ENCODE data around the gene UGT1A9. TPM values are rescaled to one million over a fixed set of nuclear protein-coding genes. Genes with fewer than 3 reads are reported as not detected.

Gene UGT1A9
- total RNA-seq, 1 experiment from 2014 or later, result not detected

DNA sequence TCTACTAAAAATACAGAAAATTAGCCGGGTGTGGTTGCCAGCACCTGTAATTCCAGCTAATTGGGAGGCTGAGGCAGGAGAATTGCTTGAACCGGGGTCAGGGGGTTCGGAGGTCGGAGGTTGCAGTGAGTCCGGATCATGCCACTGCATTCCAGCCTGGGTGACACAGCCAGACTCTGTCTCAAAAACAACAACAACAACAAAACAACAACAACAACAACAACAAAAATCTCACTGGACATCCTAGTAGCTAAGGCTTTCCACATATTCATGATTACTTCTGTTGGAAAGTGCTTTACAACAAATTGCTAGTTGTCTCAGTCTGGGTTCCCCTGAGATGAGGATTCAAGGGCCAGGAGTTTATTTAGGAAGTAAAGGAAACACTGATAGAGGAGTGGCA lies 102.2 kb downstream of the UGT1A9 start:
- Mint-ChIP-seq H3K27ac (ENCODE audit: low read depth, unreplicated experiment) (no peak overlapping the region), H3K36me3 (ENCODE audit: insufficient read depth, unreplicated experiment) (no peaks in the 10 kb centered on the region), H3K4me1 (ENCODE audit: insufficient read depth, unreplicated experiment) (no peaks in the 10 kb centered on the region), H3K27me3 (ENCODE audit: insufficient read depth, unreplicated experiment) (no peaks in the 10 kb centered on the region), H3K4me3 (ENCODE audit: unreplicated experiment) (no peak overlapping the region), H3K9me3 (ENCODE audit: unreplicated experiment) (peaks cover 19% of the 10 kb centered on the region)
- ChIA-PET CTCF (no interaction called here), POLR2A (no interaction called here)
- DNase-seq (ENCODE audit: unreplicated experiment), result no peak
- TF ChIP-seq, protein P1, sequence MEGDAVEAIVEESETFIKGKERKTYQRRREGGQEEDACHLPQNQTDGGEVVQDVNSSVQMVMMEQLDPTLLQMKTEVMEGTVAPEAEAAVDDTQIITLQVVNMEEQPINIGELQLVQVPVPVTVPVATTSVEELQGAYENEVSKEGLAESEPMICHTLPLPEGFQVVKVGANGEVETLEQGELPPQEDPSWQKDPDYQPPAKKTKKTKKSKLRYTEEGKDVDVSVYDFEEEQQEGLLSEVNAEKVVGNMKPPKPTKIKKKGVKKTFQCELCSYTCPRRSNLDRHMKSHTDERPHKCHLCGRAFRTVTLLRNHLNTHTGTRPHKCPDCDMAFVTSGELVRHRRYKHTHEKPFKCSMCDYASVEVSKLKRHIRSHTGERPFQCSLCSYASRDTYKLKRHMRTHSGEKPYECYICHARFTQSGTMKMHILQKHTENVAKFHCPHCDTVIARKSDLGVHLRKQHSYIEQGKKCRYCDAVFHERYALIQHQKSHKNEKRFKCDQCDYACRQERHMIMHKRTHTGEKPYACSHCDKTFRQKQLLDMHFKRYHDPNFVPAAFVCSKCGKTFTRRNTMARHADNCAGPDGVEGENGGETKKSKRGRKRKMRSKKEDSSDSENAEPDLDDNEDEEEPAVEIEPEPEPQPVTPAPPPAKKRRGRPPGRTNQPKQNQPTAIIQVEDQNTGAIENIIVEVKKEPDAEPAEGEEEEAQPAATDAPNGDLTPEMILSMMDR (IDR thresholded peaks at IDR 0.05; ENCODE audit: unreplicated experiment), result no peak
- intact Hi-C loops (cut with micrococcal nuclease), result no loop called here
- BruUV-seq (replicated peaks), result no TSS peak

DNA sequence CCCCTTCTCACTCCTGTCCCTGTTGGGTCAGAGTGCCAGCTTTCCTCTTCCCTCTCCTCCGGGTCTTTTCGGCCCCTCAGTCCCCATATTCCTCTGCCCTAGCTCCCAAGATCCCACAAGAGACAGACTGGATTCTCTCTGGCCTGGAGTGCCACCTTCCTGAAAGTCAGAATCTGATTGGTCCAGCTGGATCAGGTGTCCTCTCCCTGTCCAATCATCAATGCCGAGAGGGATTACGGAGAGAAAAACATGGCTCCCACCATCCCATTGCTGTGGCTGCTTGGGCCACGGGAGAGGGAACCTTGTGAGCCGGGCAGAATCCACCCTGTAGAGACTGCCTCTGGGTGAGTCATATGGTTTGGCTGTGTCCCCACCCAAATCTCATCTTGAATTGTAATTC lies 103.7 kb downstream of the UGT1A9 start:
- intact Hi-C loops (cut with micrococcal nuclease), result no loop called here
- no peaks in the 10 kb centered on the region for H3K36me3 Mint-ChIP-seq (ENCODE audit: insufficient read depth, unreplicated experiment)
- CTCF ChIA-PET, result no interaction called here
- H3K4me1 Mint-ChIP-seq (ENCODE audit: insufficient read depth, unreplicated experiment), result no peaks in the 10 kb centered on the region
- no peak overlapping the region for H3K4me3 Mint-ChIP-seq (ENCODE audit: unreplicated experiment)
- no peak overlapping the region for H3K27ac Mint-ChIP-seq (ENCODE audit: low read depth, unreplicated experiment)
- H3K27me3 Mint-ChIP-seq (ENCODE audit: insufficient read depth, unreplicated experiment), result no peaks in the 10 kb centered on the region
- TF ChIP-seq, protein P1 (IDR thresholded peaks at IDR 0.05; ENCODE audit: unreplicated experiment), result no peak
- POLR2A ChIA-PET, result no interaction called here
- BruUV-seq (replicated peaks), result no TSS peak
- peaks cover 19% of the 10 kb centered on the region for H3K9me3 Mint-ChIP-seq (ENCODE audit: unreplicated experiment)
- no peak for DNase-seq (ENCODE audit: unreplicated experiment)

DNA sequence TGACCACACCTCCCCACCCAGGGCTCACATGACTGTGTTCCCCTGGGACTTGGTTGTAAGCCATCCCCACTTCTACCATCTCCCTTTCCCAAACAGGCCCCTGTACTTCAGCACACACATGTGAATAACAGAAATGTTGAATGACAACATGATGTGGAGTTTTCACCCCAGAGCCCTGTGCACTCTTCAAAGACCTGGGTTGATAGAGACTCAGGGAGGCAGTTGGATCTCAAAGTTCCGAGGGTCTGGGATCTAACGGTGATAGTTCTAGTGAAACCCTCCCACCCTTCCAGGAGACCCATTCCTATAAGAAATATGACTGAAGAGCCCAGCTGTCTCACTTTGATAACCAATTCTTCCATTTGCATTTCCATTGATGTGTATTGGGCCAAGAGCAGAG lies 106.3 kb downstream of the UGT1A9 start, which contains the start of gene MROH2A:
Gene MROH2A, plus strand, starts transcription at position 301 of the 400 bp plus-strand sequence. CDS start 1,029 bp downstream, outside the sequence.
- no TSS peak for BruUV-seq (replicated peaks)
- peaks cover 31% of the 10 kb centered on the region for H3K9me3 Mint-ChIP-seq (ENCODE audit: unreplicated experiment)
- H3K36me3 Mint-ChIP-seq (ENCODE audit: insufficient read depth, unreplicated experiment), result no peaks in the 10 kb centered on the region
- TF ChIP-seq, protein P1 (IDR thresholded peaks at IDR 0.05; ENCODE audit: unreplicated experiment), result no peak
- H3K4me1 Mint-ChIP-seq (ENCODE audit: insufficient read depth, unreplicated experiment), result no peaks in the 10 kb centered on the region
- no peak for DNase-seq (ENCODE audit: unreplicated experiment)
- intact Hi-C loops (cut with micrococcal nuclease), result no loop called here
- H3K4me3 Mint-ChIP-seq (ENCODE audit: unreplicated experiment), result no peak within 1 kb of the TSS
- POLR2A ChIA-PET, result interaction anchor here (1.2 kb wide), 1 partner anchor 50 kb away, joined by 3 read pairs; no protein-coding TSS in a partner anchor
- H3K27ac Mint-ChIP-seq (ENCODE audit: low read depth, unreplicated experiment), result no peak within 1 kb of the TSS
- H3K27me3 Mint-ChIP-seq (ENCODE audit: insufficient read depth, unreplicated experiment), result no peaks in the 10 kb centered on the region
- CTCF ChIA-PET, result interaction anchor here (0.7 kb wide), 2 partner anchors 836 to 844 kb away, joined by 3 read pairs; no protein-coding TSS in a partner anchor

DNA sequence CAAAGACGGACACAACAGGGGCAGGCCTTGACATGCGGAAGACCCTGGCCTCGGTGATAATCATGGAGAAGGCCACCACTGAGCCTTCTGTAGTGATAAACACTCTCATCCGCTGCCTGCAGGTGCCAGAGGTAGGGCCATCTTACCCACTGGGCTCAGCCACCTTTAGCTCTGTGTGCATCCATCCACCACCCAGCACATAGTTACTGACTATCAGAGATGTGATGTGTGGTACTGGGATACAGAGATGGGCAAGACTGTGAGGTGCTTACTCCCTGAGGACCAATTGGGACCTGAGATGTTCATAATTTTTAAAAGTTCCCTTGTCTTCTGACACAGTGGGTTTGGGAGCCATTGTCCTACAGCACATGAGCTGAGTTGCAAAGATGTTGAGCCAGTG lies 108.0 kb downstream of the UGT1A9 start:
- BruUV-seq (replicated peaks), result no TSS peak
- TF ChIP-seq, protein P1 (IDR thresholded peaks at IDR 0.05; ENCODE audit: unreplicated experiment), result no peak
- H3K27ac Mint-ChIP-seq (ENCODE audit: low read depth, unreplicated experiment), result no peak overlapping the region
- H3K27me3 Mint-ChIP-seq (ENCODE audit: insufficient read depth, unreplicated experiment), result no peaks in the 10 kb centered on the region
- DNase-seq (ENCODE audit: unreplicated experiment), result no peak
- CTCF ChIA-PET, result no interaction called here
- H3K4me1 Mint-ChIP-seq (ENCODE audit: insufficient read depth, unreplicated experiment), result no peaks in the 10 kb centered on the region
- H3K4me3 Mint-ChIP-seq (ENCODE audit: unreplicated experiment), result no peak overlapping the region
- POLR2A ChIA-PET, result interaction anchor here (0.6 kb wide), 1 partner anchor 24 kb away, joined by 3 read pairs; no protein-coding TSS in a partner anchor
- no peaks in the 10 kb centered on the region for H3K36me3 Mint-ChIP-seq (ENCODE audit: insufficient read depth, unreplicated experiment)
- intact Hi-C loops (cut with micrococcal nuclease), result no loop called here
- H3K9me3 Mint-ChIP-seq (ENCODE audit: unreplicated experiment), result peaks cover 31% of the 10 kb centered on the region
